Neuronal stem cell (in vitro differentiated cells): Measurements from ENCODE around the gene ZNF490.

Experiments
- DNase-seq: peaks from one replicate; pipeline ENCODE4 v3.0.0-alpha.2; 2013; ENCODE audit warnings: low spot score
- H2AFZ ChIP-seq: one replicate; pipeline ENCODE4 v1.6.1; 2013; ENCODE audit warnings: mild to moderate bottlenecking, low read length, inconsistent platforms
- H2AK5ac ChIP-seq: 2 replicates; pipeline ENCODE4 v1.6.1; 2013; ENCODE audit warnings: low read depth, mild to moderate bottlenecking, inconsistent platforms, low read length, moderate library complexity, mixed read lengths
- H2BK120ac ChIP-seq: 2 replicates; pipeline ENCODE4 v1.6.1; 2013; ENCODE audit warnings: low read depth, mild to moderate bottlenecking, inconsistent platforms, low read length, moderate library complexity, mixed read lengths
- H2BK12ac ChIP-seq: one replicate; pipeline ENCODE4 v1.6.1; 2013; ENCODE audit warnings: low read length, inconsistent platforms
- H2BK15ac ChIP-seq: 2 replicates; pipeline ENCODE4 v1.6.1; 2013; ENCODE audit warnings: mild to moderate bottlenecking, low read length, inconsistent platforms, mixed read lengths
- H2BK5ac ChIP-seq: one replicate; pipeline ENCODE4 v1.6.1; 2013; ENCODE audit warnings: inconsistent platforms, mild to moderate bottlenecking, low read length, moderate library complexity
- H3K14ac ChIP-seq: one replicate; pipeline ENCODE4 v1.6.1; 2013; ENCODE audit warnings: low read length, inconsistent platforms
- H3K18ac ChIP-seq: 2 replicates; pipeline ENCODE4 v1.6.1; 2013; ENCODE audit warnings: low read length, inconsistent platforms
- H3K23ac ChIP-seq: 2 replicates; pipeline ENCODE4 v1.6.1; 2013; ENCODE audit warnings: low read depth, mild to moderate bottlenecking, mixed read lengths, low read length, inconsistent platforms; ENCODE audit not compliant: poor library complexity
- H3K27ac ChIP-seq: replicated peaks from 3 replicates; pipeline ENCODE4 v1.5.1; 2013; ENCODE audit warnings: low read length, inconsistent platforms
- H3K27me3 ChIP-seq, 3 experiments: 2 replicates each; pipeline ENCODE4 v1.6.1; 2013; ENCODE audit warnings: low read length in 3 of 3, mild to moderate bottlenecking in 2 of 3, inconsistent platforms in 1 of 3, low read depth in 1 of 3, mixed read lengths in 1 of 3, moderate library complexity in 1 of 3; ENCODE audit not compliant: control insufficient read depth in 3 of 3, insufficient read depth in 3 of 3
- H3K36me3 ChIP-seq, 2 donors: replicated peaks in 1 of 2; 2 replicates each; pipeline ENCODE4 v1.6.1; 2013; ENCODE audit warnings: low read length in 2 of 2; ENCODE audit not compliant: control insufficient read depth in 2 of 2, insufficient read depth in 2 of 2
- H3K4ac ChIP-seq: 2 replicates; pipeline ENCODE4 v1.6.1; 2013; ENCODE audit warnings: inconsistent platforms, mild to moderate bottlenecking, low read length, moderate library complexity
- H3K4me1 ChIP-seq, 2 donors: 1 replicate in 1 of 2; 2 replicates in 1 of 2; pipeline ENCODE4 v1.6.1; 2013; ENCODE audit warnings: low read length in 2 of 2, low read depth in 1 of 2; ENCODE audit not compliant: control insufficient read depth in 2 of 2, insufficient read depth in 1 of 2
- H3K4me2 ChIP-seq: one replicate; pipeline ENCODE4 v1.6.1; 2013; ENCODE audit warnings: mild to moderate bottlenecking, low read length, inconsistent platforms; ENCODE audit not compliant: insufficient read depth, poor library complexity, severe bottlenecking
- H3K4me3 ChIP-seq, 2 donors: 2 replicates each; pipeline ENCODE4 v1.5.1; 2013; ENCODE audit warnings: low read length in 2 of 2, mild to moderate bottlenecking in 2 of 2, inconsistent platforms in 1 of 2, moderate library complexity in 1 of 2
- H3K79me1 ChIP-seq: one replicate; pipeline ENCODE4 v1.6.1; 2013; ENCODE audit warnings: low read depth, mild to moderate bottlenecking, inconsistent platforms, low read length, moderate library complexity
- H3K9ac ChIP-seq: one replicate; pipeline ENCODE4 v1.6.1; 2013; ENCODE audit warnings: mild to moderate bottlenecking, low read depth, low read length, inconsistent platforms; ENCODE audit not compliant: poor library complexity
- H3K9me3 ChIP-seq, 2 donors: replicated peaks in 1 of 2; 2 replicates each; pipeline versions ENCODE3 to v1.6.1; 2013; ENCODE audit warnings: low read length in 2 of 2, mild to moderate bottlenecking in 2 of 2, inconsistent platforms in 1 of 2, low read depth in 1 of 2, mixed read lengths in 1 of 2, moderate library complexity in 1 of 2; ENCODE audit not compliant: control insufficient read depth in 2 of 2, insufficient read depth in 1 of 2
- H4K8ac ChIP-seq: one replicate; pipeline ENCODE4 v1.6.1; 2013; ENCODE audit warnings: low read depth, mild to moderate bottlenecking, inconsistent platforms, low read length, moderate library complexity
- H4K91ac ChIP-seq: one replicate; pipeline ENCODE4 v1.6.1; 2013; ENCODE audit warnings: low read length, low read depth, mild to moderate bottlenecking, inconsistent platforms; ENCODE audit not compliant: poor library complexity
- WGBS, 2 donors: extraction: QIAGEN DNeasy Blood & Tissue Kit; methylation state at CpG; one replicate each; pipeline ENCODE4 v1.1.7; 2013; ENCODE audit warnings: missing lambda C conversion rate in 2 of 2, mixed read lengths in 1 of 2; ENCODE audit not compliant: insufficient read length in 2 of 2, insufficient replicate concordance in 1 of 2; ENCODE audit errors: extremely low coverage in 2 of 2; 5-methylcytosine and 5-hydroxymethylcytosine counted together

Gene ZNF490

GRCh38 chr19:12596485-12596884, 14.1 kb downstream of the ZNF490 start:
- Histone ChIP-seq H3K9me3 (peaks cover 2 to 4% of the 10 kb centered on the region in 2 donors), H3K79me1 (peaks cover 3% of the 10 kb centered on the region), H3K4me3 (no peak overlapping the region), H3K4me2 (no peak overlapping the region), H2BK12ac (no peak overlapping the region), H3K36me3 (peaks cover 5 to 35% of the 10 kb centered on the region in 2 donors), H3K14ac (no peak overlapping the region), H3K9ac (no peak overlapping the region), H2AK5ac (no peak overlapping the region), H3K27ac (no peak overlapping the region), H4K8ac (peak overlapping the region; percentile 82), H2AFZ (no peak overlapping the region), H3K23ac (no peak overlapping the region), H2BK15ac (no peak overlapping the region), H2BK5ac (no peak overlapping the region), H3K4me1 (no peaks in the 10 kb centered on the region), H3K27me3 (no peaks in the 10 kb centered on the region), H4K91ac (no peak overlapping the region), H3K4ac (no peak overlapping the region), H2BK120ac (peak overlapping the region; percentile 31), H3K18ac (no peak overlapping the region)
- no peak for DNase-seq
- no CpG with 5 or more reads among the region's 11 CpGs for WGBS, 2 donors

- Histone ChIP-seq H4K91ac (no peak overlapping the region), H3K4me2 (no peak overlapping the region), H3K18ac (no peak overlapping the region), H2AK5ac (no peak overlapping the region), H3K4ac (no peak overlapping the region), H2BK120ac (no peak overlapping the region), H4K8ac (no peak overlapping the region), H3K23ac (no peak overlapping the region), H2BK12ac (no peak overlapping the region), H3K14ac (no peak overlapping the region), H3K9ac (no peak overlapping the region), H3K4me3 (no peak overlapping the region), H3K9me3 (peaks cover 27 to 42% of the 10 kb centered on the region in 2 donors), H3K27ac (no peak overlapping the region), H2BK5ac (no peak overlapping the region), H3K27me3 (no peaks in the 10 kb centered on the region), H2AFZ (no peak overlapping the region), H2BK15ac (no peak overlapping the region), H3K79me1 (no peaks in the 10 kb centered on the region), H3K4me1 (no peaks in the 10 kb centered on the region), H3K36me3 (peaks cover 27 to 59% of the 10 kb centered on the region in 2 donors)
- DNase-seq, result no peak
- WGBS, 2 donors, result no CpG with 5 or more reads among the region's 9 CpGs
Measured at GRCh38 chr19:12581100-12581499, 29.5 kb downstream of the ZNF490 start.

- Histone ChIP-seq H2BK15ac (no peak overlapping the region), H4K91ac (no peak overlapping the region), H3K4me2 (no peak overlapping the region), H2BK5ac (no peak overlapping the region), H3K9ac (no peak overlapping the region), H2AK5ac (no peak overlapping the region), H3K14ac (no peak overlapping the region), H3K18ac (no peak overlapping the region), H3K9me3 (peaks cover 27 to 47% of the 10 kb centered on the region in 2 donors), H4K8ac (no peak overlapping the region), H3K27me3 (no peaks in the 10 kb centered on the region), H3K27ac (no peak overlapping the region), H3K4me3 (no peak overlapping the region), H3K79me1 (no peaks in the 10 kb centered on the region), H2BK12ac (no peak overlapping the region), H3K4ac (no peak overlapping the region), H2BK120ac (no peak overlapping the region), H3K4me1 (no peaks in the 10 kb centered on the region), H2AFZ (no peak overlapping the region), H3K23ac (no peak overlapping the region), H3K36me3 (peaks cover 29 to 63% of the 10 kb centered on the region in 2 donors)
- DNase-seq, result no peak
- no CpG with 5 or more reads among the region's 11 CpGs for WGBS, 2 donors
Measured at GRCh38 chr19:12580180-12580694, 30.4 kb downstream of the ZNF490 start.

GRCh38 chr19:12578641-12579040, 32.0 kb downstream of the ZNF490 start:
- no peaks in the 10 kb centered on the region for H3K4me1 ChIP-seq
- no peak overlapping the region for H2BK12ac ChIP-seq
- H3K14ac ChIP-seq, result no peak overlapping the region
- no CpG with 5 or more reads among the region's 10 CpGs for WGBS, 2 donors
- H3K23ac ChIP-seq, result no peak overlapping the region
- H3K9ac ChIP-seq, result no peak overlapping the region
- no peak overlapping the region for H3K27ac ChIP-seq
- H4K8ac ChIP-seq, result no peak overlapping the region
- no peak overlapping the region for H2AK5ac ChIP-seq
- no peak for DNase-seq
- no peaks in the 10 kb centered on the region for H3K79me1 ChIP-seq
- H3K9me3 ChIP-seq, result peaks cover 27 to 48% of the 10 kb centered on the region in 2 donors
- H2BK120ac ChIP-seq, result no peak overlapping the region
- H3K4me2 ChIP-seq, result no peak overlapping the region
- no peaks in the 10 kb centered on the region for H3K27me3 ChIP-seq
- H4K91ac ChIP-seq, result no peak overlapping the region
- H3K36me3 ChIP-seq, result peaks cover 29 to 63% of the 10 kb centered on the region in 2 donors
- H3K18ac ChIP-seq, result no peak overlapping the region
- no peak overlapping the region for H2BK5ac ChIP-seq
- H3K4me3 ChIP-seq, result no peak overlapping the region
- no peak overlapping the region for H2AFZ ChIP-seq
- no peak overlapping the region for H2BK15ac ChIP-seq
- no peak overlapping the region for H3K4ac ChIP-seq
